Right atrium auricular region (tissue), 2 donors: ENCODE measurements around the gene C10orf71. TPM values are rescaled to one million over a fixed set of nuclear protein-coding genes. Genes with fewer than 3 reads are reported as not detected.

Source experiments
- DNase-seq: peaks from one replicate; pipeline ENCODE4 v3.0.0-alpha.2; 2019; ENCODE audit warnings: low spot score
- H3K27ac ChIP-seq, 2 donors: fragments of 200-600 bp; sonication (generic); 1 replicate in 1 of 2; 2 replicates in 1 of 2; pipeline ENCODE4 v1.5.1; 2016 to 2019
- H3K27me3 ChIP-seq, 2 donors: fragments of 200-600 bp; sonication (generic); one replicate each; pipeline versions ENCODE4 v1.5.1 to v1.6.0; 2017 to 2019
- H3K36me3 ChIP-seq: fragments of 200-600 bp; sonication (generic); one replicate; pipeline ENCODE4 v1.5.1; 2016
- H3K4me1 ChIP-seq, 2 donors: fragments of 200-600 bp; sonication (generic); one replicate each; pipeline versions ENCODE4 v1.5.1 to v1.6.0; 2017 to 2019
- H3K4me3 ChIP-seq, 2 donors: fragments of 200-600 bp; sonication (generic); 1 replicate in 1 of 2; 2 replicates in 1 of 2; pipeline ENCODE4 v1.5.1; 2017 to 2019; ENCODE audit warnings: mild to moderate bottlenecking in 1 of 2, moderate library complexity in 1 of 2
- H3K9me3 ChIP-seq, 2 donors: fragments of 200-600 bp; sonication (generic); one replicate each; pipeline ENCODE4 v1.5.1; 2019
- CTCF ChIP-seq, 2 donors: fragments of 200-600 bp; sonication (generic); IDR thresholded peaks; one replicate each; pipeline ENCODE4 v1.5.1; 2019; ENCODE audit warnings: antibody characterized with exemption in 2 of 2
- total RNA-seq, 2 donors: library from RNA; depleted of rRNA; stranded (reverse); fragments of >200 nt; gene quantifications; one replicate each; pipeline ENCODE4 v1.1.0, GENCODE V29; 2016

Gene C10orf71
- total RNA-seq, 2 donors from 2014 or later: 34.9 to 48.2 TPM

DNA sequence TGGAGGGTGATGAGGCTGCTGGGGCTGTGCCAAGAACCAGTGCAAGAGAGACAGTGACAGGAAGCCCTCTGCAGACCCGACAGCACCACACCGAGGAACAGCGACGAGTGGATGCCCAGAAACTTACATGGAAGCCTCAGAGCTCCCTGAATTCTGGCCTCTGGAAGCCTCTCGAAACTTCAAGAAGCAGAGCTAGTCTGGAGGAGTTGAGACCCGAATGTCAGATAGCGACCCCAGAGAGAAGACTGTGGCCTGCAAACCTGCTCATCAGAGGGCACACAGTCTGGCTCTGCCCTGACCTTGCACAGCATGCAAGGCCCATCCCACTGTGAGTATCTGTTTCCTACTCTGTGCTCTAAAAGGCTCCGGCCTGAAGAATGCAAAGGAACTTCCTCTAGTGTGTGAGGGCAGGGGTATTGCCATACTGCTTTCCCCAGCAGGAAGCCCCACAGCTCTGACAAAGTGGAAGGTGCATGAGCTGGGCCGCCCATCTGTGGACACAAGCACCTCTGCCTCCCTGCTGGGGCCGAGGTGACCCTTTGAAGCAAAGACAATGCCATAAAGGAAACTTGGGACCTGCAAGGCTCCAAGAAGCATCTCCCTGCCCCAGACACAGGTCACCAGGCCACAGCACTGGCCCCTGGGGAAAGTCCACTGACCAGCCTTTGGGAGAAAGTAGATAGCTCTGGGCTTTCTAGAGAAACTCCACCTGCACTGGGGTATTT is 10.5 kb upstream of the C10orf71 start:
- H3K27me3 ChIP-seq: no peaks in the 10 kb centered on the region
- H3K36me3 ChIP-seq: no peaks in the 10 kb centered on the region
- no peak overlapping the region for H3K4me3 ChIP-seq
- no peak for DNase-seq
- H3K27ac ChIP-seq: no peak overlapping the region
- no peaks in the 10 kb centered on the region for H3K4me1 ChIP-seq
- TF ChIP-seq CTCF (IDR thresholded peaks at IDR 0.05): no peak
- no peaks in the 10 kb centered on the region for H3K9me3 ChIP-seq

GRCh38 chr10:49289480-49289879 is 9.5 kb upstream of the C10orf71 start:
- no peak for TF ChIP-seq CTCF (IDR thresholded peaks at IDR 0.05)
- no peak overlapping the region for H3K27ac ChIP-seq

DNA sequence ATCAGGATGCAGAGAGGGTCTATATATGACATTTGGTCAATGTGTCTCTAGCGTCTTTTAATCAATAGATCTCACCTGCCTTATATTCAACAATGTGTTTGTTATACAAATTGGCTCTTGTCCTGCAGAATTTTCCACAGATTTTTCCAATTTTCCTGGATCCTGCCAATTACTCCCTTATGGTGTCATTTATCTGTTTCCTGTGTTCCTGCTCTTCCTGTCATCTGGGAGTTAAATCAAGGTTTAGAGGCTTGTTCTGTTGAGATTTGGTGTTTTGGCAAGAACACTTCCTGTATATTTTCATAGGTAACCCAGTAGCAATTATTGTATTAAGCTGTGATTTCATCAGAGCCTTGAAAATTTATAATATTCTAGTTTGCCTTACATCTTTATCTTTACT is 8.8 kb upstream of the C10orf71 start:
- no peaks in the 10 kb centered on the region for H3K27me3 ChIP-seq
- no peaks in the 10 kb centered on the region for H3K36me3 ChIP-seq
- H3K27ac ChIP-seq: no peak overlapping the region
- DNase-seq: no peak
- H3K4me1 ChIP-seq: peaks cover 0 to 6% of the 10 kb centered on the region in 2 donors
- TF ChIP-seq CTCF (IDR thresholded peaks at IDR 0.05): no peak
- H3K9me3 ChIP-seq: no peaks in the 10 kb centered on the region
- no peak overlapping the region for H3K4me3 ChIP-seq

More at GRCh38 chr10:49289480-49289879, 9.5 kb upstream of the C10orf71 start:
- DNase-seq: no peak
- no peak overlapping the region for H3K4me3 ChIP-seq
- H3K36me3 ChIP-seq: no peaks in the 10 kb centered on the region
- H3K9me3 ChIP-seq: no peaks in the 10 kb centered on the region
- H3K27me3 ChIP-seq: no peaks in the 10 kb centered on the region
- H3K4me1 ChIP-seq: no peaks in the 10 kb centered on the region

GRCh38 chr10:49290607-49291006 is 8.4 kb upstream of the C10orf71 start:
- H3K27ac ChIP-seq: no peak overlapping the region

DNA sequence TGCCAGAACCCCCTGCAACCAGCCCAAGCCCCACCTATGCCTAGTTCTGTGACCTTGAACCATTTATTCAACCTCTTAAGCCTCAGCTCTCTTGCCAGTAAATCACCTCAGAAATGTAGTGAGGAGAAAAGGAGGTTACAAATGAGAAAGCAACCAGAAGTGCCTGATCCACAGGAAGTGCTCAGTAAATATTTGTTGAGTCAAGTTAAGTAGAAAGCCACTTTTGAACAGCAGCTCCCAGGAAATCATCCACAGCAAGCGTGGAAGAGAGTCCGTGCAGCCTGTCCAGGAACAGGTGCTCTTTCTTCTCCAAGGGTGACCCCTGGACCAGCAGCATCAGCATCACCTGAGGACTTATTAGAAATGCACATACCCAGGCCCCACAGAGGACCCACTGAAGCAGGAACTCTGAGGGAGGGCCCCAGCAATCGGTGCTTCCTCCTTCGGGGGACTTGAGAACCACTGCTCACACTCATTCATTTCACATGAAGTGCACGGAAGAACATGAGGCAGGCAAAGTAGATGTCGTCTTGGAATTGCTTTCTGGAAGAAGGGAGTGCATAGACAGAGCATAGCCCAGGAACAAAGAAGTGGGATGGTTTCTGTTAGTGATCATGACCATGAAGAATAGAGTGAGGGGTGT is 6.3 kb upstream of the C10orf71 start:
- no peak for TF ChIP-seq CTCF (IDR thresholded peaks at IDR 0.05)
- no peaks in the 10 kb centered on the region for H3K27me3 ChIP-seq
- no peaks in the 10 kb centered on the region for H3K36me3 ChIP-seq
- no peaks in the 10 kb centered on the region for H3K9me3 ChIP-seq
- H3K4me3 ChIP-seq: no peak overlapping the region
- DNase-seq: no peak
- no peak overlapping the region for H3K27ac ChIP-seq
- H3K4me1 ChIP-seq: peaks cover 0 to 21% of the 10 kb centered on the region in 2 donors

More at GRCh38 chr10:49290607-49291006, 8.4 kb upstream of the C10orf71 start:
- no peaks in the 10 kb centered on the region for H3K27me3 ChIP-seq
- H3K9me3 ChIP-seq: no peaks in the 10 kb centered on the region
- H3K4me3 ChIP-seq: no peak overlapping the region
- H3K4me1 ChIP-seq: peaks cover 0 to 6% of the 10 kb centered on the region in 2 donors
- no peaks in the 10 kb centered on the region for H3K36me3 ChIP-seq
- TF ChIP-seq CTCF (IDR thresholded peaks at IDR 0.05): no peak
- DNase-seq: no peak
